BLaER1 treated with 17β-estradiol and CSF1 and Interleukin-3, amounts not matched to agents 10 nM and 100 nM (cell line): ENCODE data around the gene AMFR.

Source experiments
- H3K27ac ChIP-seq, 11 experiments: shearing (Covaris generic); formaldehyde crosslinking; 2 replicates each; pipeline ENCODE4 v1.8.1; 2022
- H3K27me3 ChIP-seq, 11 experiments: shearing (Covaris generic); formaldehyde crosslinking; 2 replicates each; pipeline ENCODE4 v1.8.1; 2022
- H3K36me3 ChIP-seq, 11 experiments: shearing (Covaris generic); formaldehyde crosslinking; 2 replicates each; pipeline ENCODE4 v1.8.1; 2022
- H3K4me1 ChIP-seq, 10 experiments: shearing (Covaris generic); formaldehyde crosslinking; 2 replicates each; pipeline ENCODE4 v1.8.1; 2022
- H3K4me2 ChIP-seq, 11 experiments: shearing (Covaris generic); formaldehyde crosslinking; 2 replicates each; pipeline ENCODE4 v1.8.1; 2022
- H3K4me3 ChIP-seq, 10 experiments: shearing (Covaris generic); formaldehyde crosslinking; 2 replicates each; pipeline ENCODE4 v1.8.1; 2022
- H3K9ac ChIP-seq, 11 experiments: shearing (Covaris generic); formaldehyde crosslinking; 2 replicates each; pipeline ENCODE4 v1.8.1; 2022
- H3K9me3 ChIP-seq, 11 experiments: shearing (Covaris generic); formaldehyde crosslinking; replicated peaks in 1 of 11; 2 replicates each; pipeline ENCODE4 v1.8.1; 2022
- H4K20me1 ChIP-seq, 11 experiments: shearing (Covaris generic); formaldehyde crosslinking; 2 replicates each; pipeline ENCODE4 v1.8.1; 2022
- Cebpa-rat ChIP-seq, 11 experiments: shearing (Covaris generic); IDR thresholded peaks; 2 replicates each; pipeline ENCODE4 v1.8.1; 2022

AMFR gene

GRCh38 chr16:56428091-56428490, 2.7 kb upstream of the AMFR start:
- peaks cover under 1 to 26% (median 5%) of the 10 kb centered on the region in 11 experiments; a peak in 14 of 22 replicates for H4K20me1 ChIP-seq
- H3K36me3 ChIP-seq = peaks cover 24 to 47% (median 37%) of the 10 kb centered on the region in 11 experiments
- no peaks in the 10 kb centered on the region for H3K27me3 ChIP-seq
- no peak overlapping the region for H3K27ac ChIP-seq
- TF ChIP-seq Cebpa-rat (IDR thresholded peaks at IDR 0.05) = no peak
- no peaks in the 10 kb centered on the region for H3K9me3 ChIP-seq
- peaks cover 4 to 39% (median 25%) of the 10 kb centered on the region in 10 experiments for H3K4me1 ChIP-seq
- H3K9ac ChIP-seq = no peak overlapping the region
- no peak overlapping the region for H3K4me3 ChIP-seq
- H3K4me2 ChIP-seq = no peak overlapping the region

DNA sequence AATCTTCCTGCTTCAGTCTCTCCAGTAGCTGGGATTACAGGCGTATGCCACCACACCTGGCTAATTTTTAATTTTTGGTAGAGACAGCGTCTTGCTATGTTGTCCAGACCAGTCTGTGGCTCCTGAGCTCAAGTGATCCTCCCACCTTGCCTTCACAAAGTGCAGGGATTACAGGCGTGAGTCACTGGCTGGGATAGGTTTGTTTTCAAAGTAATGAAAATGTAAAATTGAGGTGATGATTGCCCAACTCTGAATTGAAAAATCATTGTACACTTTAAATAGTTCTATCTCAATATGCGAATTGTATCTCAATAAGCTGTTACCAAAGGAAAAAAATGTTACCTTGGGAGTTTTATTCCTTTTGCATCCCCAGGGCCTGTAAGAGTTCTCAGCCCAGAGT, 1.2 kb upstream of the AMFR start:
- no peak for TF ChIP-seq Cebpa-rat (IDR thresholded peaks at IDR 0.05)
- Histone ChIP-seq H3K27me3 (no peaks in the 10 kb centered on the region), H3K4me2 (no peak overlapping the region), H3K4me3 (no peak overlapping the region), H3K9ac (no peak overlapping the region), H3K9me3 (no peaks in the 10 kb centered on the region), H3K27ac (no peak overlapping the region), H4K20me1 (peaks cover 8 to 41% (median 20%) of the 10 kb centered on the region in 11 experiments; a peak in 17 of 22 replicates), H3K4me1 (peaks cover 19 to 44% (median 33%) of the 10 kb centered on the region in 10 experiments), H3K36me3 (peaks cover 10 to 32% (median 22%) of the 10 kb centered on the region in 11 experiments; a peak in 19 of 22 replicates)

GRCh38 chr16:56424791-56425438, 430 bp downstream of the AMFR start:
- TF ChIP-seq Cebpa-rat (IDR thresholded peaks at IDR 0.05) = no peak

GRCh38 chr16:56424404-56424764, 961 bp downstream of the AMFR start:
- Histone ChIP-seq H3K4me3 (peak overlapping the region; percentile 77 to 98 (median 96)), H3K36me3 (peaks cover 0 to 10% (median 5%) of the 10 kb centered on the region in 11 experiments; a peak in 11 of 22 replicates), H3K9ac (peak overlapping the region; percentile 87 to 98 (median 94)), H3K27me3 (no peaks in the 10 kb centered on the region), H3K9me3 (no peaks in the 10 kb centered on the region), H3K4me2 (peak overlapping the region; percentile 88 to 98 (median 96)), H3K4me1 (peaks cover 31 to 48% (median 38%) of the 10 kb centered on the region in 10 experiments), H3K27ac (peak overlapping the region; percentile 85 to 95 (median 90); a peak in 21 of 22 replicates), H4K20me1 (peaks cover 25 to 52% (median 41%) of the 10 kb centered on the region in 11 experiments; a peak in 21 of 22 replicates)
- TF ChIP-seq Cebpa-rat (IDR thresholded peaks at IDR 0.05) = no peak

More at GRCh38 chr16:56424791-56425438, 430 bp downstream of the AMFR start:
- H3K9ac ChIP-seq = peak overlapping the region; percentile 87 to 98 (median 94)
- H3K9me3 ChIP-seq = no peaks in the 10 kb centered on the region
- H3K27me3 ChIP-seq = no peaks in the 10 kb centered on the region
- peaks cover 31 to 43% (median 37%) of the 10 kb centered on the region in 10 experiments for H3K4me1 ChIP-seq
- peaks cover 0 to 16% (median 6%) of the 10 kb centered on the region in 11 experiments; a peak in 12 of 22 replicates for H3K36me3 ChIP-seq
- peak overlapping the region; percentile 85 to 95 (median 90) for H3K27ac ChIP-seq
- H4K20me1 ChIP-seq = peaks cover 19 to 50% (median 36%) of the 10 kb centered on the region in 11 experiments; a peak in 21 of 22 replicates
- H3K4me3 ChIP-seq = peak overlapping the region; percentile 77 to 98 (median 96)
- H3K4me2 ChIP-seq = peak overlapping the region; percentile 88 to 98 (median 96)

GRCh38 chr16:56423584-56424403, 1.6 kb downstream of the AMFR start:
- Histone ChIP-seq H3K27ac (peak overlapping the region; percentile 85 to 95 (median 90); a peak in 21 of 22 replicates), H3K9ac (peak overlapping the region; percentile 87 to 98 (median 94)), H3K4me2 (peak overlapping the region; percentile 88 to 98 (median 96)), H3K9me3 (no peaks in the 10 kb centered on the region), H3K4me1 (peaks cover 31 to 52% (median 38%) of the 10 kb centered on the region in 10 experiments), H3K27me3 (no peaks in the 10 kb centered on the region), H3K36me3 (peaks cover 0 to 7% (median 3%) of the 10 kb centered on the region in 11 experiments; a peak in 9 of 22 replicates), H3K4me3 (peak overlapping the region; percentile 77 to 98 (median 96)), H4K20me1 (peaks cover 25 to 56% (median 47%) of the 10 kb centered on the region in 11 experiments; a peak in 21 of 22 replicates)
- no peak for TF ChIP-seq Cebpa-rat (IDR thresholded peaks at IDR 0.05)

DNA sequence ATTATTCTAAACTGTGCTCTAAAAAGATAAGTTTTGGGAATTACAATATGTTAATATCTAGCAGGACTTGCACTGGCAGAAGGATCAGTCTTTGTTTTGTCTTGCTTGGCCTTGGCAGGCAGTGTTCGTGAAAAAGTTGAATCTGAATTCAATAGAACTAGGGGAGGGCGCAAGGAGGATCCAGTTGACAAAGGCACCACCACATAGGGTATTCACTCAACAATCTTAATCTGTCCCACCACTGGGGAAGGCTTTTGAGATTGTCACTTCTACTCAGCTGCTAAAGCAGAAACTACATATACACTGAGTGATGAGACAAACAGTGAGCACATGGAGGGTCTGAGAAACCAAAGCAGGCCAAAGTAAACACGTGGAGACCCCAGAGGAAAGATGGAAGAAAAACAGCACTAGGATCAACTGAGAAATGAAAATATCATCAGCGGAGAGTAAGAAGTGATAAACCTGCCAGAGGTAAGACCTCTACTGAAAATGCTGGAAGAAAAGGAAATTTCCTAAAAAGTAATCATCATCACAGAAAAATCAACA, 2.4 kb downstream of the AMFR start:
- Histone ChIP-seq H3K4me3 (peak overlapping the region in 7 of 10 experiments; percentile 77 to 98 (median 97); a peak in 9 of 20 replicates), H3K27ac (peak overlapping the region in 10 of 11 experiments; percentile 19 to 95 (median 90); a peak in 19 of 22 replicates), H4K20me1 (peaks cover 24 to 64% (median 50%) of the 10 kb centered on the region in 11 experiments; a peak in 20 of 22 replicates), H3K4me2 (peak overlapping the region; percentile 88 to 98 (median 96)), H3K4me1 (peaks cover 31 to 52% (median 38%) of the 10 kb centered on the region in 10 experiments), H3K36me3 (peaks cover 0 to 6% (median 1%) of the 10 kb centered on the region in 11 experiments; a peak in 3 of 22 replicates), H3K9me3 (no peaks in the 10 kb centered on the region), H3K9ac (peak overlapping the region; percentile 15 to 98 (median 94); a peak in 18 of 22 replicates), H3K27me3 (no peaks in the 10 kb centered on the region)
- TF ChIP-seq Cebpa-rat (IDR thresholded peaks at IDR 0.05) = no peak

GRCh38 chr16:56421976-56422669, 3.2 kb downstream of the AMFR start:
- no peak overlapping the region for H3K9ac ChIP-seq
- H3K27me3 ChIP-seq = no peaks in the 10 kb centered on the region
- peaks cover 31 to 53% (median 39%) of the 10 kb centered on the region in 10 experiments for H3K4me1 ChIP-seq
- H3K36me3 ChIP-seq = peaks cover 0 to 15% (median 0%) of the 10 kb centered on the region in 11 experiments; a peak in 4 of 22 replicates
- no peaks in the 10 kb centered on the region for H3K9me3 ChIP-seq
- H3K27ac ChIP-seq = peak overlapping the region in 7 of 11 experiments; percentile 19 to 95 (median 92); a peak in 12 of 22 replicates
- H3K4me3 ChIP-seq = no peak overlapping the region
- peaks cover 26 to 72% (median 56%) of the 10 kb centered on the region in 11 experiments; a peak in 20 of 22 replicates for H4K20me1 ChIP-seq
- peak overlapping the region; percentile 88 to 98 (median 96) for H3K4me2 ChIP-seq
- TF ChIP-seq Cebpa-rat (IDR thresholded peaks at IDR 0.05) = no peak

GRCh38 chr16:56421313-56421712, 4.0 kb downstream of the AMFR start:
- TF ChIP-seq Cebpa-rat (IDR thresholded peaks at IDR 0.05) = no peak
- H3K9ac ChIP-seq = peak overlapping the region in 1 of 11 experiments; percentile 2; a peak in 1 of 22 replicates
- H3K9me3 ChIP-seq = no peaks in the 10 kb centered on the region
- H3K36me3 ChIP-seq = peaks cover 0 to 17% (median 0%) of the 10 kb centered on the region in 11 experiments; a peak in 4 of 22 replicates
- H3K4me1 ChIP-seq = peaks cover 35 to 61% (median 43%) of the 10 kb centered on the region in 10 experiments
- peaks cover 31 to 81% (median 63%) of the 10 kb centered on the region in 11 experiments; a peak in 20 of 22 replicates for H4K20me1 ChIP-seq
- H3K27me3 ChIP-seq = no peaks in the 10 kb centered on the region
- H3K27ac ChIP-seq = no peak overlapping the region
- no peak overlapping the region for H3K4me3 ChIP-seq
- peak overlapping the region in 7 of 11 experiments; percentile 88 to 97 (median 91); a peak in 12 of 22 replicates for H3K4me2 ChIP-seq
